ENCODE measurements around the gene PAM16. TPM values are rescaled to one million over a fixed set of nuclear protein-coding genes. Genes with fewer than 3 reads are reported as not detected.

Gene PAM16
- total and polyA plus RNA-seq, 9 of the 15 experiments (the other 6 are each of a cell fraction or from before 2014, with no cell fraction given): 38.7 to 273 (median 79.3) TPM

- TF ChIP-seq CHD7 (IDR thresholded peaks at IDR 0.05; ENCODE audit: low read depth, low read length) (no peak), MCM2 (IDR thresholded peaks at IDR 0.05; ENCODE audit: low read depth) (no peak), TAF15 (IDR thresholded peaks at IDR 0.05; ENCODE audit: low read depth, low read length) (no peak), ZNF263 (CRISPR knock-in tag; IDR thresholded peaks at IDR 0.05; ENCODE audit: borderline replicate concordance) (peak; percentile 96), CAMTA2 (CRISPR knock-in tag; conservative IDR thresholded peaks at IDR 0.05) (no peak), TAF7 (tag; IDR thresholded peaks at IDR 0.05) (no peak), VEZF1 (CRISPR knock-in tag; IDR thresholded peaks at IDR 0.05) (peak; percentile 97), PHF8 (IDR thresholded peaks at IDR 0.05; ENCODE audit: borderline replicate concordance, low read length) (peak; percentile 34; the same call in 1 of the 2 replicates)
- TF ChIP-seq, protein P1, sequence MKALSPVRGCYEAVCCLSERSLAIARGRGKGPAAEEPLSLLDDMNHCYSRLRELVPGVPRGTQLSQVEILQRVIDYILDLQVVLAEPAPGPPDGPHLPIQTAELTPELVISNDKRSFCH (CRISPR knock-in tag; IDR thresholded peaks at IDR 0.05): no peak
- TF ChIP-seq, protein P1 (tag; IDR thresholded peaks at IDR 0.05): no peak
- TF ChIP-seq, protein P2, sequence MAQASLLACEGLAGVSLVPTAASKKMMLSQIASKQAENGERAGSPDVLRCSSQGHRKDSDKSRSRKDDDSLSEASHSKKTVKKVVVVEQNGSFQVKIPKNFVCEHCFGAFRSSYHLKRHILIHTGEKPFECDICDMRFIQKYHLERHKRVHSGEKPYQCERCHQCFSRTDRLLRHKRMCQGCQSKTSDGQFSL (CRISPR knock-in tag; IDR thresholded peaks at IDR 0.05): peak; percentile 59
- TF ChIP-seq, protein P2 (tag; IDR thresholded peaks at IDR 0.05): peak in 1 of 2 experiments; percentile 78; a peak in 2 of 4 replicates
These were observed 35.7 kb downstream of the PAM16 start, which contains the start of gene GLIS2 (continued) for GRCh38 chr16:4315186-4316107.

Measured in K562 (cell line).